GM10266 (cell line): ENCODE results near the gene ARID1B.

Experiments used
- DNase-seq: peaks from one replicate; pipeline ENCODE4 v3.0.0; 2012; ENCODE audit errors: extremely low spot score
- CTCF ChIP-seq: IDR thresholded peaks from 2 replicates; pipeline ENCODE4 v1.5.1; 2012; ENCODE audit warnings: mild to moderate bottlenecking, low read depth; ENCODE audit not compliant: control insufficient read depth, insufficient read depth; ENCODE audit errors: missing control alignments

Gene ARID1B

GRCh38 chr6:156760377-156760776 lies 16.8 kb upstream of the ARID1B start:
- TF ChIP-seq CTCF = no peak
- no peak for DNase-seq

GRCh38 chr6:156762547-156762946 lies 14.6 kb upstream of the ARID1B start:
- no peak for TF ChIP-seq CTCF
- DNase-seq = no peak

- no peak for DNase-seq
- no peak for TF ChIP-seq CTCF
These were observed 12.1 kb upstream of the ARID1B start for GRCh38 chr6:156765117-156765516.

- no peak for TF ChIP-seq CTCF
- DNase-seq = peak; percentile 66
These were observed 9.3 kb upstream of the ARID1B start for GRCh38 chr6:156767603-156768467.

- DNase-seq = no peak
- TF ChIP-seq CTCF = no peak
These were observed 6.1 kb upstream of the ARID1B start for GRCh38 chr6:156771047-156771446.

- no peak for DNase-seq
- TF ChIP-seq CTCF = no peak
These were observed 5.4 kb upstream of the ARID1B start for GRCh38 chr6:156771761-156772160.

- DNase-seq = no peak
- TF ChIP-seq CTCF = no peak
These were observed 3.7 kb upstream of the ARID1B start for GRCh38 chr6:156773476-156773875.
